Measurements from ENCODE around the gene USP2.

The USP2 gene

DNA sequence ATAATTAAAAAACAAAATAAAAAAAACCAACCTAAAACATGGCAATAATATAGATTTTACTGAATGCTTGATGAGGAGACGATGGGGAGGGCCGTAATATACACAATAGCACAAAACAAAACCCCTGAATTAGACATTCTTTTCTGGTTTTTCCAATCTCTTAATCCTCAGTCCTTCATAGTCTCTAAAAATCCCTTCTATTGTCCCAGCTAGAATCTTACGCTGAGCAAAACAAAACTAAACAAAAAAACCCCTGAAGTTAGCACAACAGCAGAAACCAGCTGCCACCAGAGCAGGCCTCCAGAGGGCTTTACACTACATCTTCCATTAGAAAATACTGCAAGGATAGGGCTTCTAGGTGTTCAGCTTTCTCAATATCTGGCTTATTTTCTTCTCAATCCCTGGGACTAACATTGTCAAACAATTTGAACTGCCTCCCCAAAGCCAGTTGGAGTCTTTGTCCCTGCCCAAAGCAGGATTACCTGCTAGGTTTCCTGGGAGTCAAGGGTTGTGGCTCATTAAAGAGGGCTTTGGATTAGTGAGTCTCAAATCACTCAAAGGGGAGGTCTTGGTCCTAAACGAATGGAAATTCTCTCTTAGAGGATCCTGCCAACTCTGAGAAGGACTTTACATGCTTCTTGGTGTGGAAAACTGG is 49.3 kb downstream of the USP2 start:
- Histone ChIP-seq H3K9ac (ENCODE audit: low read length) (no peak overlapping the region), H2BK12ac (ENCODE audit: low read length) (no peak overlapping the region), H3K4me2 (ENCODE audit: low read length) (no peak overlapping the region), H2AK5ac (ENCODE audit: low read length) (no peak overlapping the region), H2AFZ (ENCODE audit: insufficient read depth, low read length, poor library complexity) (no peak overlapping the region), H3K4me1 (ENCODE audit: control insufficient read depth in 1 of 2, insufficient read depth in 2 of 2, low read length in 2 of 2) (peaks cover 12 to 15% of the 10 kb centered on the region in 2 experiments), H3K36me3 (ENCODE audit: control insufficient read depth in 1 of 2, insufficient read depth in 2 of 2, low read length in 2 of 2) (peaks cover 11 to 12% of the 10 kb centered on the region in 2 experiments), H3K4ac (ENCODE audit: low read depth, low read length) (no peak overlapping the region), H3K4me3 (ENCODE audit: low read depth, low read length) (no peak overlapping the region), H4K8ac (ENCODE audit: low read depth, low read length) (no peak overlapping the region), H4K91ac (ENCODE audit: low read depth, low read length) (no peak overlapping the region), H3K23ac (ENCODE audit: low read length) (no peak overlapping the region), H3K18ac (ENCODE audit: low read length) (no peak overlapping the region), H3K27ac (ENCODE audit: low read depth, low read length) (no peak overlapping the region), H3K9me3 (ENCODE audit: insufficient read depth, low read depth, low read length) (no peaks in the 10 kb centered on the region), H4K12ac (ENCODE audit: low read depth, low read length) (no peak overlapping the region), H3K27me3 (ENCODE audit: insufficient read depth, low read length) (no peaks in the 10 kb centered on the region), H2BK120ac (ENCODE audit: insufficient read depth, low read length, poor library complexity) (no peak overlapping the region), H3K79me1 (ENCODE audit: low read length) (peaks cover 6% of the 10 kb centered on the region), H3K14ac (ENCODE audit: low read length) (no peak overlapping the region), H2BK5ac (ENCODE audit: low read depth, low read length, poor library complexity) (no peak overlapping the region), H3K79me2 (ENCODE audit: control insufficient read depth, insufficient read depth, low read length, poor library complexity) (peaks cover 6% of the 10 kb centered on the region)
- DNase-seq, result no peak
- no CpG with 5 or more reads among the region's 4 CpGs for WGBS (ENCODE audit: extremely low coverage, insufficient coverage, insufficient read length)

DNA sequence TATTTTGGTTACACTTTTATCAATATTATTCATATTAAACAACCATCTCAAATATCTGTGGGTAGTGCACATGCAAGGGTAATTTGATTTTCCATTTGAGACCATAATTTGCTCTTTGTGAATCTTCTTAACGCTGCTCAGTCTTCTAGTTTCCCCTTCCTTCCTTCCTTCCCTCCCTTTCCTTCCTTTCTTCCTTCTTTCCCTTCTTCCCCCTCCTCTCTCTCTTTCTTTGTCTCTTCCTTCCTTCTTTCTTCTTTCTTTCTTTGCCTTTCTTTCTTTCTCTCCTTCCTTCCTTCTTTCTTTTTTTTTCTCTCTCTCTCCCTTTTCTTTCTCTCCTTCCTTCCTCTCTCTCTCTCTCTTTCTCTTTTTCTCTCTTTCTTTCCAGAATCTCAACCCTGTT is 51.3 kb downstream of the USP2 start:
- Histone ChIP-seq H4K8ac (ENCODE audit: low read depth, low read length) (no peak overlapping the region), H4K12ac (ENCODE audit: low read depth, low read length) (no peak overlapping the region), H3K4me2 (ENCODE audit: low read length) (no peak overlapping the region), H2BK5ac (ENCODE audit: low read depth, low read length, poor library complexity) (no peak overlapping the region), H2AK5ac (ENCODE audit: low read length) (no peak overlapping the region), H3K18ac (ENCODE audit: low read length) (no peak overlapping the region), H3K23ac (ENCODE audit: low read length) (no peak overlapping the region), H3K4me3 (ENCODE audit: low read depth, low read length) (no peak overlapping the region), H3K14ac (ENCODE audit: low read length) (no peak overlapping the region), H3K36me3 (ENCODE audit: control insufficient read depth in 1 of 2, insufficient read depth in 2 of 2, low read length in 2 of 2) (no peaks in the 10 kb centered on the region), H4K91ac (ENCODE audit: low read depth, low read length) (no peak overlapping the region), H2BK12ac (ENCODE audit: low read length) (no peak overlapping the region), H3K27ac (ENCODE audit: low read depth, low read length) (no peak overlapping the region), H3K4ac (ENCODE audit: low read depth, low read length) (no peak overlapping the region), H2AFZ (ENCODE audit: insufficient read depth, low read length, poor library complexity) (no peak overlapping the region), H2BK120ac (ENCODE audit: insufficient read depth, low read length, poor library complexity) (no peak overlapping the region), H3K4me1 (ENCODE audit: control insufficient read depth in 1 of 2, insufficient read depth in 2 of 2, low read length in 2 of 2) (peaks cover 4 to 5% of the 10 kb centered on the region in 2 experiments), H3K79me1 (ENCODE audit: low read length) (peaks cover 6% of the 10 kb centered on the region), H3K27me3 (ENCODE audit: insufficient read depth, low read length) (no peaks in the 10 kb centered on the region), H3K9me3 (ENCODE audit: insufficient read depth, low read depth, low read length) (no peaks in the 10 kb centered on the region), H3K79me2 (ENCODE audit: control insufficient read depth, insufficient read depth, low read length, poor library complexity) (peaks cover 6% of the 10 kb centered on the region), H3K9ac (ENCODE audit: low read length) (no peak overlapping the region)
- no peak for DNase-seq
- WGBS (ENCODE audit: extremely low coverage, insufficient coverage, insufficient read length), result no CpG with 5 or more reads among the region's 1 CpG

DNA sequence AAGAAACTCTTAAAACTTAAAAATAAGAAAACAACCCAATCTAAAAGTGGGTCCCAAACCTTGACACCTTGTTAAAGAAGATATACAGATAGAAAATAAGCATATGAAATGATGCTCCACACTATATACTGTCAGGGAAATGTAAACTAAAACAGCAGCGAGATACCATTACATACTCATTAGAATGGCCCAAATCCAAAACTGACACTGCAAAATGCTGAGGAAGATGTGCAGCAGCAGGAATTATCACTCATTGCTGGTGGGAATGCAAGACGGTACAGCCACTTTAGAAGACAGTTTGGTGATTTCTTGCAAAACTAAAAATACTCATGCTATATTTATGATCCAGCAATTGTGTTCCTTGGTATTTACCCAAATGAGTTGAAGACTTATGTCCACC is 52.2 kb downstream of the USP2 start:
- Histone ChIP-seq H2AK5ac (ENCODE audit: low read length) (no peak overlapping the region), H3K27ac (ENCODE audit: low read depth, low read length) (no peak overlapping the region), H2AFZ (ENCODE audit: insufficient read depth, low read length, poor library complexity) (no peak overlapping the region), H4K91ac (ENCODE audit: low read depth, low read length) (no peak overlapping the region), H3K79me1 (ENCODE audit: low read length) (peaks cover 3% of the 10 kb centered on the region), H3K4me3 (ENCODE audit: low read depth, low read length) (no peak overlapping the region), H3K4me2 (ENCODE audit: low read length) (no peak overlapping the region), H4K8ac (ENCODE audit: low read depth, low read length) (no peak overlapping the region), H2BK120ac (ENCODE audit: insufficient read depth, low read length, poor library complexity) (no peak overlapping the region), H3K18ac (ENCODE audit: low read length) (no peak overlapping the region), H2BK12ac (ENCODE audit: low read length) (no peak overlapping the region), H3K36me3 (ENCODE audit: control insufficient read depth in 1 of 2, insufficient read depth in 2 of 2, low read length in 2 of 2) (no peaks in the 10 kb centered on the region), H3K14ac (ENCODE audit: low read length) (no peak overlapping the region), H4K12ac (ENCODE audit: low read depth, low read length) (no peak overlapping the region), H3K27me3 (ENCODE audit: insufficient read depth, low read length) (no peaks in the 10 kb centered on the region), H3K9ac (ENCODE audit: low read length) (no peak overlapping the region), H3K79me2 (ENCODE audit: control insufficient read depth, insufficient read depth, low read length, poor library complexity) (no peaks in the 10 kb centered on the region), H2BK5ac (ENCODE audit: low read depth, low read length, poor library complexity) (no peak overlapping the region), H3K4ac (ENCODE audit: low read depth, low read length) (no peak overlapping the region), H3K23ac (ENCODE audit: low read length) (no peak overlapping the region), H3K9me3 (ENCODE audit: insufficient read depth, low read depth, low read length) (no peaks in the 10 kb centered on the region), H3K4me1 (ENCODE audit: control insufficient read depth in 1 of 2, insufficient read depth in 2 of 2, low read length in 2 of 2) (no peaks in the 10 kb centered on the region)
- DNase-seq, result no peak
- no CpG with 5 or more reads among the region's 2 CpGs for WGBS (ENCODE audit: extremely low coverage, insufficient coverage, insufficient read length)

DNA sequence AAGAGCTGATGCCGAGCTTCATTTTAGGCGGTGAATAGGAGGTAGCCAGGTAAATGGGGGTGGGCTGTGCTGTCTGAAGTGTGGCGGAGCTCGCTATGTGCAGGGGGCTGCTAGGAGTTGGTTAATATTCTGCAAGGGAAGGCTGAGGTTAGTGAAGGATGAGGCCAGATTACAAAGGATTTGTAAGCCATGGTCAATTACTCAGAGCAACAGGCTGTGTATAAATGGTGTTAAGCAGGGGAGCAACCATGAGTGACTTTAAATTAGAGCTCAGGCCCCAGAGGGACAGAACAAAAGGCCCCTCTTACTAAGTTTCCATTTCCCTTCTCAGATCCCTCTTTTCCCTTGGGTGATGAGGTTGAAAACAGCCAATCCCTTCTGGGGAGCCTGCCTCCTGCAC is 57.3 kb downstream of the USP2 start:
- no peak overlapping the region for H3K27ac ChIP-seq (ENCODE audit: low read depth, low read length)
- H3K79me1 ChIP-seq (ENCODE audit: low read length), result peaks cover 21% of the 10 kb centered on the region
- H3K14ac ChIP-seq (ENCODE audit: low read length), result no peak overlapping the region
- no peak overlapping the region for H3K23ac ChIP-seq (ENCODE audit: low read length)
- H4K91ac ChIP-seq (ENCODE audit: low read depth, low read length), result no peak overlapping the region
- peaks cover 20 to 21% of the 10 kb centered on the region in 2 experiments for H3K4me1 ChIP-seq (ENCODE audit: control insufficient read depth in 1 of 2, insufficient read depth in 2 of 2, low read length in 2 of 2)
- H3K18ac ChIP-seq (ENCODE audit: low read length), result no peak overlapping the region
- no peak overlapping the region for H2BK12ac ChIP-seq (ENCODE audit: low read length)
- no peak overlapping the region for H4K12ac ChIP-seq (ENCODE audit: low read depth, low read length)
- H3K27me3 ChIP-seq (ENCODE audit: insufficient read depth, low read length), result no peaks in the 10 kb centered on the region
- H4K8ac ChIP-seq (ENCODE audit: low read depth, low read length), result no peak overlapping the region
- H2BK120ac ChIP-seq (ENCODE audit: insufficient read depth, low read length, poor library complexity), result no peak overlapping the region
- WGBS (ENCODE audit: extremely low coverage, insufficient coverage, insufficient read length), result no CpG with 5 or more reads among the region's 4 CpGs
- no peak overlapping the region for H3K4me2 ChIP-seq (ENCODE audit: low read length)
- no peak overlapping the region for H2AFZ ChIP-seq (ENCODE audit: insufficient read depth, low read length, poor library complexity)
- no peak overlapping the region for H3K4ac ChIP-seq (ENCODE audit: low read depth, low read length)
- H2AK5ac ChIP-seq (ENCODE audit: low read length), result no peak overlapping the region
- peaks cover 2% of the 10 kb centered on the region for H3K79me2 ChIP-seq (ENCODE audit: control insufficient read depth, insufficient read depth, low read length, poor library complexity)
- no peak overlapping the region for H2BK5ac ChIP-seq (ENCODE audit: low read depth, low read length, poor library complexity)
- H3K9ac ChIP-seq (ENCODE audit: low read length), result no peak overlapping the region
- no peaks in the 10 kb centered on the region for H3K9me3 ChIP-seq (ENCODE audit: insufficient read depth, low read depth, low read length)
- H3K36me3 ChIP-seq (ENCODE audit: control insufficient read depth in 1 of 2, insufficient read depth in 2 of 2, low read length in 2 of 2), result no peaks in the 10 kb centered on the region
- no peak overlapping the region for H3K4me3 ChIP-seq (ENCODE audit: low read depth, low read length)
- DNase-seq, result no peak
